ENCODE data around the gene HOMER2. TPM values are rescaled to one million over a fixed set of nuclear protein-coding genes. Genes with fewer than 3 reads are reported as not detected.

The HOMER2 gene
- total RNA-seq, 1 experiment from 2014 or later = 49.4 TPM

GRCh38 chr15:82840166-82840565 is 112.4 kb downstream of the HOMER2 start:
- Mint-ChIP-seq H3K27me3 (ENCODE audit: unreplicated experiment) (no peaks in the 10 kb centered on the region), H3K4me3 (ENCODE audit: low read depth, unreplicated experiment) (no peak overlapping the region), H3K4me1 (ENCODE audit: low read depth, unreplicated experiment) (no peaks in the 10 kb centered on the region), H3K9me3 (ENCODE audit: low read depth, unreplicated experiment) (no peaks in the 10 kb centered on the region), H3K36me3 (ENCODE audit: insufficient read depth, unreplicated experiment) (peaks cover 31% of the 10 kb centered on the region), H3K27ac (ENCODE audit: unreplicated experiment) (no peak overlapping the region)
- DNase-seq = no peak
- intact Hi-C loops (cut with micrococcal nuclease; ENCODE audit: unreplicated experiment) = no loop called here
- no peak for TF ChIP-seq CTCF (IDR thresholded peaks at IDR 0.05; ENCODE audit: unreplicated experiment)
- CTCF ChIA-PET = no interaction called here
- no TSS peak for BruUV-seq (replicated peaks)

GRCh38 chr15:82839136-82839535 is 113.4 kb downstream of the HOMER2 start:
- no peak for TF ChIP-seq CTCF (IDR thresholded peaks at IDR 0.05; ENCODE audit: unreplicated experiment)
- no TSS peak for BruUV-seq (replicated peaks)
- Mint-ChIP-seq H3K4me1 (ENCODE audit: low read depth, unreplicated experiment) (no peaks in the 10 kb centered on the region), H3K27me3 (ENCODE audit: unreplicated experiment) (no peaks in the 10 kb centered on the region), H3K36me3 (ENCODE audit: insufficient read depth, unreplicated experiment) (peaks cover 40% of the 10 kb centered on the region), H3K27ac (ENCODE audit: unreplicated experiment) (no peak overlapping the region), H3K9me3 (ENCODE audit: low read depth, unreplicated experiment) (no peaks in the 10 kb centered on the region), H3K4me3 (ENCODE audit: low read depth, unreplicated experiment) (no peak overlapping the region)
- CTCF ChIA-PET = no interaction called here
- intact Hi-C loops (cut with micrococcal nuclease; ENCODE audit: unreplicated experiment) = loop anchor here (10.0 kb wide), 1 partner anchor 146 kb away; the partner anchor contains the start of gene RAMAC
- no peak for DNase-seq

GRCh38 chr15:82838096-82838735 is 114.3 kb downstream of the HOMER2 start:
- TF ChIP-seq CTCF (IDR thresholded peaks at IDR 0.05; ENCODE audit: unreplicated experiment) = no peak
- Mint-ChIP-seq H3K27me3 (ENCODE audit: unreplicated experiment) (no peaks in the 10 kb centered on the region), H3K27ac (ENCODE audit: unreplicated experiment) (no peak overlapping the region), H3K9me3 (ENCODE audit: low read depth, unreplicated experiment) (no peaks in the 10 kb centered on the region), H3K4me3 (ENCODE audit: low read depth, unreplicated experiment) (no peak overlapping the region), H3K4me1 (ENCODE audit: low read depth, unreplicated experiment) (peaks cover 4% of the 10 kb centered on the region), H3K36me3 (ENCODE audit: insufficient read depth, unreplicated experiment) (peaks cover 49% of the 10 kb centered on the region)
- CTCF ChIA-PET = no interaction called here
- no TSS peak for BruUV-seq (replicated peaks)
- DNase-seq = no peak
- intact Hi-C loops (cut with micrococcal nuclease; ENCODE audit: unreplicated experiment) = loop anchor here (10.0 kb wide), 1 partner anchor 147 kb away; the partner anchor contains the start of gene RAMAC

- no peak for TF ChIP-seq CTCF (IDR thresholded peaks at IDR 0.05; ENCODE audit: unreplicated experiment)
- Mint-ChIP-seq H3K9me3 (ENCODE audit: low read depth, unreplicated experiment) (no peaks in the 10 kb centered on the region), H3K4me1 (ENCODE audit: low read depth, unreplicated experiment) (peaks cover 25% of the 10 kb centered on the region), H3K27me3 (ENCODE audit: unreplicated experiment) (no peaks in the 10 kb centered on the region), H3K27ac (ENCODE audit: unreplicated experiment) (no peak overlapping the region), H3K4me3 (ENCODE audit: low read depth, unreplicated experiment) (no peak overlapping the region), H3K36me3 (ENCODE audit: insufficient read depth, unreplicated experiment) (peaks cover 76% of the 10 kb centered on the region)
- intact Hi-C loops (cut with micrococcal nuclease; ENCODE audit: unreplicated experiment) = loop anchor here (10.0 kb wide), 1 partner anchor 149 kb away; the partner anchor contains the start of gene RAMAC
- no TSS peak for BruUV-seq (replicated peaks)
- CTCF ChIA-PET = no interaction called here
- DNase-seq = no peak
These were observed 117.1 kb downstream of the HOMER2 start for GRCh38 chr15:82835391-82835917.

Measured in Calu3 (cell line).